Measurements from ENCODE around the gene DES. TPM values are rescaled to one million over a fixed set of nuclear protein-coding genes. Genes with fewer than 3 reads are reported as not detected.

Gene DES
- total RNA-seq, 1 experiment from 2014 or later, result 4.2 TPM

- intact Hi-C loops (cut with micrococcal nuclease), result no loop called here
- DNase-seq (ENCODE audit: low read depth, low spot score), result no peak
- Histone ChIP-seq H3K4me2 (ENCODE audit: low read length) (no peak overlapping the region), H3K36me3 (ENCODE audit: control insufficient read depth in 1 of 2, insufficient read depth in 2 of 2, low read length in 2 of 2) (no peaks in the 10 kb centered on the region), H2AFZ (ENCODE audit: low read depth, low read length, poor library complexity, severe bottlenecking) (no peak overlapping the region), H3K4me3 (replicated peaks in 1 of 2; ENCODE audit: low read depth in 1 of 2, low read length in 2 of 2) (no peak overlapping the region), H3K4me1 (ENCODE audit: control insufficient read depth in 1 of 2, insufficient read depth in 2 of 2, low read length in 2 of 2) (peaks cover 0 to 13% of the 10 kb centered on the region in 2 experiments; a peak in 2 of 4 replicates), H4K20me1 (ENCODE audit: insufficient read depth) (no peaks in the 10 kb centered on the region), H3K9me3 (ENCODE audit: control insufficient read depth in 1 of 2, insufficient read depth in 1 of 2, low read depth in 1 of 2, low read length in 2 of 2) (no peaks in the 10 kb centered on the region), H3K9ac (ENCODE audit: low read length) (no peak overlapping the region), H3K9me2 (ENCODE audit: insufficient read depth) (no peaks in the 10 kb centered on the region), H3K27ac (ENCODE audit: low read depth, low read length) (no peak overlapping the region), H3K27me3 (ENCODE audit: insufficient read depth, low read length) (no peaks in the 10 kb centered on the region), H3K79me2 (ENCODE audit: insufficient read depth, low read length) (no peaks in the 10 kb centered on the region)
- ChIA-PET POLR2A (no interaction called here), RAD21 (ENCODE audit: low non-redundant PET in 1 of 2, low total read pairs in 2 of 2, uncharacterized antibody in 2 of 2, unreplicated experiment in 2 of 2) (no interaction called here), CTCF (interaction anchor here (1.5 kb wide), 1 partner anchor 13 kb away, joined by 4 read pairs; no protein-coding TSS in a partner anchor)
- no peak for ATAC-seq
- TF ChIP-seq ZNF274 (IDR thresholded peaks at IDR 0.05; ENCODE audit: low read depth, low read length), result no peak
- TF ChIP-seq ELF1 (IDR thresholded peaks at IDR 0.05; ENCODE audit: borderline replicate concordance, low read depth), result no peak
- no peak for TF ChIP-seq POLR2AphosphoS5 (IDR thresholded peaks at IDR 0.05; ENCODE audit: low read depth, low read length)
- no peak for TF ChIP-seq SP1 (IDR thresholded peaks at IDR 0.05; ENCODE audit: low read depth)
- no peak for TF ChIP-seq ATF3 (IDR thresholded peaks at IDR 0.05)
- no peak for TF ChIP-seq REST (IDR thresholded peaks at IDR 0.05; ENCODE audit: low read depth)
- no peak for TF ChIP-seq CEBPB (IDR thresholded peaks at IDR 0.05; ENCODE audit: low read depth)
- no TSS peak for BruUV-seq (replicated peaks)
These were observed 2.5 kb downstream of the DES start for GRCh38 chr2:219420687-219421086.

All from HCT116 (cell line).